ENCODE measurements around the gene CCNYL1.

DNA sequence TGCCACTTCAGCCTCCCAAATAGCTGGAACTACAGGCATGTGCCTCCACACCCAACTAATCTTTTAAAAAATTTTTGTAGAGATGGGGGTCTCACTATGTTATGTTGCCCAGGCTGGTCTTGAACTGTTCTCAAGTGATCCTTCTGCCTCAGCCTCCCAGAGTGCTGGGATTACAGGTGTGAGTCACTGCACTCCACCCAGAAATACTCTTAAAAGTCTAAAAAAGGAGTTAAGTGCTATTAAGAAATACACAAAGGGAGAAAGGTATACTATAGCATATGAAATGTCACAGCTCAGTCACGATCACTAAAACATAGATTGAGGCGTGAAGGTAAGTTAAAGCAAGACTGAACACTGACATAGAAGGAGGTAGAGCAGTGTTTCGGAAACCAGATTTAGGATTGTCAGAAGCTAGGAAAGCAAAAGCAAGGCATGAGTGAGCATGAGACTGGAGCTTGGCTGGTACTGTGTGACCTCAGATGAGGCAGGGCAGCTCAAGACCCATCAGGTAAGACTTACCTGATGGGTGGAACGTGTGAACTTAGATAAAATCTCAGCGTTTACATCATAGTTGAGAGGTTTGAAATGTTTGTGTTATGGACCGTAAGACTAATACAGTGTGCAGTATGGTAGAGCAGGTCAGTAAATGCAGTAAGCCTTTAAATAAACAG, 9.2 kb downstream of the CCNYL1 start:
- TF ChIP-seq CTCF (conservative IDR thresholded peaks at IDR 0.05) (no peak), ZFX (IDR thresholded peaks at IDR 0.05) (no peak)

All from C4-2B (cell line).